Loucy (cell line): ENCODE data around the gene CEP164.

ENCODE experiments used
- EZH2phosphoT487 ChIP-seq: fragments of 200-600 bp; IDR thresholded peaks from 2 replicates; pipeline ENCODE4 v1.6.1; 2018; ENCODE audit warnings: antibody characterized with exemption, mild to moderate bottlenecking, moderate library complexity, borderline replicate concordance
- TF ChIP-seq, protein P1 (sequence below): fragments of 200-600 bp; sonication (generic); conservative IDR thresholded peaks from 2 replicates; pipeline ENCODE4 v1.5.1; 2014; ENCODE audit warnings: mild to moderate bottlenecking, antibody characterized with exemption, low read length

GRCh38 chr11:117314840-117315239, 12.8 kb upstream of the CEP164 start:
- TF ChIP-seq, protein P1, sequence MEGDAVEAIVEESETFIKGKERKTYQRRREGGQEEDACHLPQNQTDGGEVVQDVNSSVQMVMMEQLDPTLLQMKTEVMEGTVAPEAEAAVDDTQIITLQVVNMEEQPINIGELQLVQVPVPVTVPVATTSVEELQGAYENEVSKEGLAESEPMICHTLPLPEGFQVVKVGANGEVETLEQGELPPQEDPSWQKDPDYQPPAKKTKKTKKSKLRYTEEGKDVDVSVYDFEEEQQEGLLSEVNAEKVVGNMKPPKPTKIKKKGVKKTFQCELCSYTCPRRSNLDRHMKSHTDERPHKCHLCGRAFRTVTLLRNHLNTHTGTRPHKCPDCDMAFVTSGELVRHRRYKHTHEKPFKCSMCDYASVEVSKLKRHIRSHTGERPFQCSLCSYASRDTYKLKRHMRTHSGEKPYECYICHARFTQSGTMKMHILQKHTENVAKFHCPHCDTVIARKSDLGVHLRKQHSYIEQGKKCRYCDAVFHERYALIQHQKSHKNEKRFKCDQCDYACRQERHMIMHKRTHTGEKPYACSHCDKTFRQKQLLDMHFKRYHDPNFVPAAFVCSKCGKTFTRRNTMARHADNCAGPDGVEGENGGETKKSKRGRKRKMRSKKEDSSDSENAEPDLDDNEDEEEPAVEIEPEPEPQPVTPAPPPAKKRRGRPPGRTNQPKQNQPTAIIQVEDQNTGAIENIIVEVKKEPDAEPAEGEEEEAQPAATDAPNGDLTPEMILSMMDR: no peak
- TF ChIP-seq EZH2phosphoT487: no peak
